Transverse colon (tissue), 4 donors: ENCODE results near the gene COLQ. TPM values are rescaled to one million over a fixed set of nuclear protein-coding genes. Genes with fewer than 3 reads are reported as not detected.
A peak's percentile ranks its signal among the peaks of the same experiment; 100 is the strongest.

Experiments used
- DNase-seq: peaks from one replicate; pipeline ENCODE4 v3.0.0-alpha.2; 2019
- H3K27ac ChIP-seq, 4 donors: fragments of 200-600 bp; sonication (generic); 2 replicates each; pipeline ENCODE4 v1.5.1; 2016 to 2018; ENCODE audit warnings: inconsistent platforms in 4 of 4
- H3K27me3 ChIP-seq: fragments of 200-600 bp; sonication (generic); 2 replicates; pipeline ENCODE4 v1.5.1; 2017; ENCODE audit warnings: inconsistent platforms
- H3K36me3 ChIP-seq, 4 donors: fragments of 200-600 bp; sonication (generic); 2 replicates each; pipeline ENCODE4 v1.5.1; 2017 to 2019; ENCODE audit warnings: inconsistent platforms in 4 of 4
- H3K4me1 ChIP-seq, 4 donors: fragments of 200-600 bp; sonication (generic); 2 replicates each; pipeline ENCODE4 v1.5.1; 2017 to 2020; ENCODE audit warnings: inconsistent platforms in 4 of 4
- H3K4me3 ChIP-seq, 4 donors: fragments of 200-600 bp; sonication (generic); 1 replicate in 1 of 4; 2 replicates in 3 of 4; pipeline versions ENCODE4 v1.5.1 to v1.6.1; 2017 to 2019; ENCODE audit warnings: inconsistent platforms in 4 of 4
- H3K9me3 ChIP-seq, 2 donors: fragments of 200-600 bp; sonication (generic); 2 replicates each; pipeline ENCODE4 v1.5.1; 2017 to 2019; ENCODE audit warnings: inconsistent platforms in 2 of 2
- CTCF ChIP-seq, 5 experiments: fragments of 200-600 bp in 3 of 5; fragments of 450-650 bp in 2 of 5; sonication (generic) in 3 of 5; IDR thresholded peaks; 1 replicate in 2 of 5; 2 replicates in 3 of 5; pipeline ENCODE4 v1.5.1; 2016 to 2017; ENCODE audit warnings: antibody characterized with exemption in 5 of 5, inconsistent platforms in 3 of 5, mild to moderate bottlenecking in 2 of 5, moderate library complexity in 1 of 5
- EP300 ChIP-seq: sonication (generic); formaldehyde crosslinking; IDR thresholded peaks from one replicate; pipeline ENCODE4 v1.6.1; 2017; ENCODE audit warnings: antibody characterized with exemption, low read depth
- POLR2A ChIP-seq: fragments of 450-650 bp; IDR thresholded peaks from one replicate; pipeline ENCODE4 v1.6.1; 2016; ENCODE audit warnings: antibody characterized with exemption, mild to moderate bottlenecking, moderate library complexity
- POLR2AphosphoS5 ChIP-seq, 3 donors: sonication (generic); formaldehyde crosslinking; IDR thresholded peaks; one replicate each; pipeline ENCODE4 v1.6.1; 2016; ENCODE audit warnings: antibody characterized with exemption in 3 of 3
- WGBS, 2 donors: methylation state at CpG; one replicate each; pipeline ENCODE4 v1.1.5; 2018; ENCODE audit warnings: low coverage in 1 of 2; 5-methylcytosine and 5-hydroxymethylcytosine counted together
- in situ Hi-C, 4 donors: fragments of 200-750 bp; cut with MboI; loops; one replicate each; pipeline versions ENCODE4 v1.15.0 to v1.15.1; 2017; ENCODE audit warnings: low sequenced_read_pairs in 3 of 4, low pct_ligation_motif_present in 1 of 4, low pct_unique_long_range_greater_than_20kb in 1 of 4
- intact Hi-C: fragments of 100-400 bp; cut with DNase I; formaldehyde crosslinking; loops from one replicate; pipeline ENCODE4 v1.15.1; 2023; ENCODE audit warnings: low total_unique reads
- total RNA-seq, 4 donors: library from RNA; depleted of rRNA; stranded (reverse); fragments of >200 nt; gene quantifications; one replicate each; pipeline ENCODE4 v1.1.0, GENCODE V29; 2016

The COLQ gene
- total RNA-seq, 4 donors from 2014 or later = 0.68 to 1.7 TPM; not detected in 2

GRCh38 chr3:15431256-15431837 is 90.2 kb downstream of the COLQ start:
- no peak for DNase-seq
- Histone ChIP-seq H3K4me1 (peaks cover 6 to 33% (median 18%) of the 10 kb centered on the region in 4 donors), H3K36me3 (peaks cover 0 to 49% (median 7%) of the 10 kb centered on the region in 4 donors), H3K27ac (no peak overlapping the region), H3K4me3 (no peak overlapping the region), H3K27me3 (no peaks in the 10 kb centered on the region), H3K9me3 (no peaks in the 10 kb centered on the region)
- intact Hi-C loops = loop anchor here (10.0 kb wide), 1 partner anchor 123 kb away; no protein-coding TSS in a partner anchor
- in situ Hi-C loops = loop anchor here in 3 of 4 donors (25.0 kb wide), 1 partner anchor 131 kb away; no protein-coding TSS in a partner anchor
- TF ChIP-seq EP300 = no peak
- TF ChIP-seq POLR2AphosphoS5 (IDR thresholded peaks at IDR 0.05) = no peak
- no peak for TF ChIP-seq CTCF (IDR thresholded peaks at IDR 0.05)
- no peak for TF ChIP-seq POLR2A
- 77 to 78% methylated on average over 3 of the region's 3 CpGs for WGBS, 2 donors

- Histone ChIP-seq H3K9me3 (no peaks in the 10 kb centered on the region), H3K36me3 (peaks cover 0 to 41% (median 5%) of the 10 kb centered on the region in 4 donors), H3K27ac (no peak overlapping the region), H3K4me1 (peaks cover 6 to 39% (median 22%) of the 10 kb centered on the region in 4 donors), H3K4me3 (no peak overlapping the region), H3K27me3 (no peaks in the 10 kb centered on the region)
- no peak for DNase-seq
- WGBS, 2 donors = 70% methylated on average over 1 of the region's 1 CpG; no CpG with 5 or more reads in 1 of the 2 donors
- in situ Hi-C loops = loop anchor here in 3 of 4 donors (25.0 kb wide), 1 partner anchor 132 kb away; no protein-coding TSS in a partner anchor
- intact Hi-C loops = loop anchor here (10.0 kb wide), 1 partner anchor 124 kb away; no protein-coding TSS in a partner anchor
- TF ChIP-seq POLR2A = no peak
- TF ChIP-seq POLR2AphosphoS5 (IDR thresholded peaks at IDR 0.05) = no peak
- TF ChIP-seq EP300 = no peak
- TF ChIP-seq CTCF (IDR thresholded peaks at IDR 0.05) = no peak
Measured at GRCh38 chr3:15430624-15431023, 90.9 kb downstream of the COLQ start.

GRCh38 chr3:15429080-15429479 is 92.4 kb downstream of the COLQ start:
- intact Hi-C loops = no loop called here
- H3K4me1 ChIP-seq = peaks cover 6 to 41% (median 23%) of the 10 kb centered on the region in 4 donors
- peak overlapping the region in 1 of 4 donors; percentile 88 for H3K4me3 ChIP-seq
- no peaks in the 10 kb centered on the region for H3K27me3 ChIP-seq
- H3K36me3 ChIP-seq = peaks cover 0 to 26% (median under 1%) of the 10 kb centered on the region in 4 donors
- TF ChIP-seq POLR2AphosphoS5 (IDR thresholded peaks at IDR 0.05) (no peak), POLR2A (no peak), CTCF (IDR thresholded peaks at IDR 0.05) (no peak), EP300 (no peak)
- H3K27ac ChIP-seq = no peak overlapping the region
- H3K9me3 ChIP-seq = no peaks in the 10 kb centered on the region
- in situ Hi-C loops = loop anchor here in 3 of 4 donors (25.0 kb wide), 1 partner anchor 133 kb away; no protein-coding TSS in a partner anchor
- DNase-seq = no peak
- WGBS, 2 donors = 73 to 79% methylated on average over 4 to 6 of the region's 6 CpGs

- H3K27me3 ChIP-seq = no peaks in the 10 kb centered on the region
- intact Hi-C loops (no loop called here), in situ Hi-C loops (loop anchor here in 3 of 4 donors (25.0 kb wide), 1 partner anchor 134 kb away; no protein-coding TSS in a partner anchor)
- H3K4me3 ChIP-seq = peak overlapping the region in 3 of 4 donors; percentile 72 to 88 (median 82)
- 5 to 40% methylated on average over 1 to 9 of the region's 9 CpGs for WGBS, 2 donors
- DNase-seq = no peak
- TF ChIP-seq POLR2A (no peak), EP300 (no peak), POLR2AphosphoS5 (IDR thresholded peaks at IDR 0.05) (no peak), CTCF (IDR thresholded peaks at IDR 0.05) (no peak)
- H3K27ac ChIP-seq = peak overlapping the region; percentile 77 to 89 (median 85)
- no peaks in the 10 kb centered on the region for H3K9me3 ChIP-seq
- peaks cover 0 to 22% (median 0%) of the 10 kb centered on the region in 4 donors for H3K36me3 ChIP-seq
- peaks cover 6 to 41% (median 23%) of the 10 kb centered on the region in 4 donors for H3K4me1 ChIP-seq
Measured at GRCh38 chr3:15428539-15428938, 93.0 kb downstream of the COLQ start.
